Suprapubic skin (tissue), 4 donors: ENCODE data around the gene NLGN4Y. TPM values are rescaled to one million over a fixed set of nuclear protein-coding genes. Genes with fewer than 3 reads are reported as not detected.

ENCODE experiments used
- DNase-seq, 2 donors: peaks; one replicate each; pipeline ENCODE4 v3.0.0-alpha.2; 2019; ENCODE audit warnings: low spot score in 2 of 2
- H3K27ac ChIP-seq: fragments of 200-600 bp; sonication (generic); one replicate; pipeline ENCODE4 v1.5.1; 2019
- H3K27me3 ChIP-seq: fragments of 200-600 bp; sonication (generic); one replicate; pipeline ENCODE4 v1.5.1; 2019
- H3K36me3 ChIP-seq: fragments of 200-600 bp; sonication (generic); one replicate; pipeline ENCODE4 v1.5.1; 2019
- H3K4me1 ChIP-seq: fragments of 200-600 bp; sonication (generic); one replicate; pipeline ENCODE4 v1.5.1; 2019
- H3K4me3 ChIP-seq: fragments of 200-600 bp; sonication (generic); one replicate; pipeline ENCODE4 v1.5.1; 2019; ENCODE audit warnings: mild to moderate bottlenecking
- H3K9me3 ChIP-seq: fragments of 200-600 bp; sonication (generic); one replicate; pipeline ENCODE4 v1.5.1; 2019
- EP300 ChIP-seq: sonication (generic); formaldehyde crosslinking; IDR thresholded peaks from one replicate; pipeline ENCODE4 v1.6.1; 2017; ENCODE audit warnings: antibody characterized with exemption
- POLR2A ChIP-seq, 2 donors: fragments of 450-650 bp; IDR thresholded peaks; one replicate each; pipeline ENCODE4 v1.6.1; 2017; ENCODE audit warnings: antibody characterized with exemption in 2 of 2, mild to moderate bottlenecking in 2 of 2, moderate library complexity in 2 of 2
- POLR2AphosphoS5 ChIP-seq, 3 donors: sonication (generic); formaldehyde crosslinking; IDR thresholded peaks; one replicate each; pipeline ENCODE4 v1.6.1; 2017; ENCODE audit warnings: antibody characterized with exemption in 3 of 3
- WGBS: methylation state at CpG from one replicate; pipeline ENCODE4 v1.1.5; 2018; 5-methylcytosine and 5-hydroxymethylcytosine counted together
- total RNA-seq, 4 donors: library from RNA; depleted of rRNA; stranded (reverse); fragments of >200 nt; gene quantifications; one replicate each; pipeline ENCODE4 v1.1.0, GENCODE V29; 2016
- TF ChIP-seq, protein P1 (sequence below), 2 donors: fragments of 200-600 bp in 1 of 2; fragments of 450-650 bp in 1 of 2; sonication (generic) in 1 of 2; IDR thresholded peaks; one replicate each; pipeline ENCODE4 v1.5.1; 2016 to 2019; ENCODE audit warnings: antibody characterized with exemption in 2 of 2, mild to moderate bottlenecking in 1 of 2, moderate library complexity in 1 of 2

NLGN4Y gene
- total RNA-seq, 4 donors from 2014 or later = 10.7 to 11.1 TPM; not detected in 2

DNA sequence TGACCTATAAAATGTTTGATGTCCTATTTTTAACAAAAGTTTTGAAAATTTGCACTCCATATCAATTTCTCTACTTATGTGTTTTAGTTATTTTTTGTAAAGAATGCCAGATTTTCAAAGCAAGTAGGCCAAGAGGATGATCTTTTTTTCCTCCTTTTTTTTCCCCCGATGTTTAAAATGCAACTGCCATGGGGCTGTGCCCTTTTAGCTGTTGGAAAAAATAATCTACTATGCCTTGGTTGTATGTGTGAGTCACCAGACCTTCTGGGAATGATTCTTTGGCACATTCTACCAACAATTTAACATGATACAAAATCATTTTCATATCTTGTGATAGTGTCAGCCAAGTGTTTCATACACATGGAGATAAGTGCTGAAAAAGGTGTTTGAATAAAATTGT is 217.3 kb downstream of the NLGN4Y start:
- TF ChIP-seq, protein P1, sequence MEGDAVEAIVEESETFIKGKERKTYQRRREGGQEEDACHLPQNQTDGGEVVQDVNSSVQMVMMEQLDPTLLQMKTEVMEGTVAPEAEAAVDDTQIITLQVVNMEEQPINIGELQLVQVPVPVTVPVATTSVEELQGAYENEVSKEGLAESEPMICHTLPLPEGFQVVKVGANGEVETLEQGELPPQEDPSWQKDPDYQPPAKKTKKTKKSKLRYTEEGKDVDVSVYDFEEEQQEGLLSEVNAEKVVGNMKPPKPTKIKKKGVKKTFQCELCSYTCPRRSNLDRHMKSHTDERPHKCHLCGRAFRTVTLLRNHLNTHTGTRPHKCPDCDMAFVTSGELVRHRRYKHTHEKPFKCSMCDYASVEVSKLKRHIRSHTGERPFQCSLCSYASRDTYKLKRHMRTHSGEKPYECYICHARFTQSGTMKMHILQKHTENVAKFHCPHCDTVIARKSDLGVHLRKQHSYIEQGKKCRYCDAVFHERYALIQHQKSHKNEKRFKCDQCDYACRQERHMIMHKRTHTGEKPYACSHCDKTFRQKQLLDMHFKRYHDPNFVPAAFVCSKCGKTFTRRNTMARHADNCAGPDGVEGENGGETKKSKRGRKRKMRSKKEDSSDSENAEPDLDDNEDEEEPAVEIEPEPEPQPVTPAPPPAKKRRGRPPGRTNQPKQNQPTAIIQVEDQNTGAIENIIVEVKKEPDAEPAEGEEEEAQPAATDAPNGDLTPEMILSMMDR (IDR thresholded peaks at IDR 0.05) = no peak
- no peak for TF ChIP-seq POLR2A (IDR thresholded peaks at IDR 0.05)
- TF ChIP-seq POLR2AphosphoS5 (IDR thresholded peaks at IDR 0.05) = no peak
- TF ChIP-seq EP300 = no peak
- H3K4me3 ChIP-seq = no peak overlapping the region
- DNase-seq = no peak
- no peaks in the 10 kb centered on the region for H3K9me3 ChIP-seq
- H3K27me3 ChIP-seq = no peaks in the 10 kb centered on the region
- WGBS = no CpG with 5 or more reads among the region's 1 CpG
- H3K27ac ChIP-seq = no peak overlapping the region
- H3K4me1 ChIP-seq = no peaks in the 10 kb centered on the region
- H3K36me3 ChIP-seq = no peaks in the 10 kb centered on the region

DNA sequence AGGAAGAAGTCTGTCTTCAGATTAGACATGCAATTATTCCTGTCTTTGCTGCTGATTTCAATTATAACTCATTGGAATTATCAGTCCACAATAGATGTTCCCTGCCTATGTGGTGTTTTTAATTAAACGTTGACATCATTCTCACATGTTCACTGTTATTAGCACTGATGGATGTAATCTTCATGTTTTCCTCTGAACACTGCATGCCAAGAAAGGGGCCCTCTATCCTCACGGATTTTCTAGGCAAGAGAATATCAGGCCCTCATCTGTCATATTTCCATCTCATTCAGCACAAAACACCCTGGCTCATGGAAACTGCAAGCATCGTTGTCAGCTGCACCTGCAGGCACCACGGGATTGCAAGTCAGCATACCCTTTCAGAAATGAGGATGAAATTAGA is 224.0 kb downstream of the NLGN4Y start:
- Histone ChIP-seq H3K4me1 (no peaks in the 10 kb centered on the region), H3K9me3 (no peaks in the 10 kb centered on the region), H3K36me3 (no peaks in the 10 kb centered on the region), H3K27me3 (no peaks in the 10 kb centered on the region), H3K4me3 (no peak overlapping the region), H3K27ac (no peak overlapping the region)
- no peak for TF ChIP-seq POLR2AphosphoS5 (IDR thresholded peaks at IDR 0.05)
- no peak for TF ChIP-seq POLR2A (IDR thresholded peaks at IDR 0.05)
- TF ChIP-seq, protein P1 (IDR thresholded peaks at IDR 0.05) = no peak
- TF ChIP-seq EP300 = no peak
- no peak for DNase-seq
- no CpG with 5 or more reads among the region's 4 CpGs for WGBS

DNA sequence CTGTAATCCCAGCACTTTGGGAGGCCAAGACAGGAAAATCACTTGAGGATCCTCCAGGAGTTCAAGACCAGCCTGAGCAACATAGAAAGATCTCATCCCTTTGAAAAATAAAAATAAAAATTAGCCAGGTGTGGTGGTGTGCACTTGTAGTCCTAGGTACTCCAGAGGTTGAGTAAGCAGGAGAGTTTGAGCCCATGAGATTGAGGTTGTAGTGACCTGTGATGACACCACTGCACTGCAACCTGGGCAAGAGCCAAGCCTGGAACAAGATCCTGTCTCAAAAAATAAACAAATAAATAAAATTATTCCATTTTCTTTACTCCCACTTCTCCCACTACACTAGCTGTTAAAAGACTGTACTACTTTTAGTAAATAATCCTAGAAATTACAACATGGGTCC is 231.2 kb downstream of the NLGN4Y start:
- Histone ChIP-seq H3K27ac (no peak overlapping the region), H3K4me1 (no peaks in the 10 kb centered on the region), H3K9me3 (no peaks in the 10 kb centered on the region), H3K4me3 (no peak overlapping the region), H3K27me3 (no peaks in the 10 kb centered on the region), H3K36me3 (no peaks in the 10 kb centered on the region)
- TF ChIP-seq EP300 = no peak
- no peak for TF ChIP-seq POLR2A (IDR thresholded peaks at IDR 0.05)
- TF ChIP-seq, protein P1 (IDR thresholded peaks at IDR 0.05) = no peak
- no peak for TF ChIP-seq POLR2AphosphoS5 (IDR thresholded peaks at IDR 0.05)
- no peak for DNase-seq

DNA sequence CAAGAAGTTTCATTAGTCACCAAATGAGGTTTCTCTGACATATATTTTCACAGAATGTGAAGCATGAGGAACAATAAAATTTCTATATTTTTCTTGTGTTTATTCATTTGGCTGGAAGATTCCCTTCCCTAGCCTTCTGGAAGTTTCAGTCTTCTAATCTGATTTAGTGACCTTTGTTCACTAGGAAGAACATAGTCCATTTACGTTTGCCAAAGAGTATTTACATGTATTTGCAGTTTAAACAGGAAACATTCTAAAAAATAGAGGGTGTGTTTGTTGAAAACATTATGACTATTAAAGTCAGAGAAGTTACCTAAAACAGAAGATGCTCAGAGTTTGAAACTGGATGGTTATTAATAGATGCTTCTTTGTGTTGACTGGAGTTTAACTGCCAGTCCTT is 238.6 kb downstream of the NLGN4Y start:
- no peak for DNase-seq
- no peaks in the 10 kb centered on the region for H3K36me3 ChIP-seq
- H3K4me3 ChIP-seq = no peak overlapping the region
- H3K27ac ChIP-seq = no peak overlapping the region
- no peaks in the 10 kb centered on the region for H3K9me3 ChIP-seq
- no peaks in the 10 kb centered on the region for H3K4me1 ChIP-seq
- no CpG with 5 or more reads among the region's 1 CpG for WGBS
- TF ChIP-seq, protein P1 (IDR thresholded peaks at IDR 0.05) = no peak
- no peak for TF ChIP-seq EP300
- TF ChIP-seq POLR2A (IDR thresholded peaks at IDR 0.05) = no peak
- TF ChIP-seq POLR2AphosphoS5 (IDR thresholded peaks at IDR 0.05) = no peak
- H3K27me3 ChIP-seq = no peaks in the 10 kb centered on the region

DNA sequence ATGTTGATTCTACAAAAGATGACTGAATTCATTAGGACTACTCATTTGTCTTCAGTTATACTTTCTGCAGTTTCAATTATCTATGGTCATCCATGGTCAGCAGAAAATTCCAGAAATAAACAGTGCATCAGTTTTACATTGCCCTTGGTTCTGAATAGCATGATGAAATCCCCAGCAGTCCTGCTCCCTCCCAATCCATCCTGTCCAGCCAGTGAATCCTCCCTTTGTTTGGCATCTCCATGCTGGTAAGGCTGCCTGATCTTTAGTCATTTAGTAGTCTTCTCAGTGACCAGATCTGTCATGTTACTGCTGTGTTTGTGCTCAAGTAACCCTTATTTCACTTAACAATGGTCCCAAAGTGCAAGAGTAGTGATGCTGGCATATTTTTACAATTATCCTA is 239.3 kb downstream of the NLGN4Y start:
- Histone ChIP-seq H3K4me1 (no peaks in the 10 kb centered on the region), H3K27ac (no peak overlapping the region), H3K4me3 (no peak overlapping the region), H3K27me3 (no peaks in the 10 kb centered on the region), H3K9me3 (no peaks in the 10 kb centered on the region), H3K36me3 (no peaks in the 10 kb centered on the region)
- no peak for DNase-seq
- no peak for TF ChIP-seq POLR2A (IDR thresholded peaks at IDR 0.05)
- no peak for TF ChIP-seq POLR2AphosphoS5 (IDR thresholded peaks at IDR 0.05)
- TF ChIP-seq, protein P1 (IDR thresholded peaks at IDR 0.05) = no peak
- no peak for TF ChIP-seq EP300
